Measurements from ENCODE around the gene GDF15. TPM values are rescaled to one million over a fixed set of nuclear protein-coding genes. Genes with fewer than 3 reads are reported as not detected.

GDF15 gene
- polyA plus RNA-seq, 1 donor from 2014 or later: not detected

DNA sequence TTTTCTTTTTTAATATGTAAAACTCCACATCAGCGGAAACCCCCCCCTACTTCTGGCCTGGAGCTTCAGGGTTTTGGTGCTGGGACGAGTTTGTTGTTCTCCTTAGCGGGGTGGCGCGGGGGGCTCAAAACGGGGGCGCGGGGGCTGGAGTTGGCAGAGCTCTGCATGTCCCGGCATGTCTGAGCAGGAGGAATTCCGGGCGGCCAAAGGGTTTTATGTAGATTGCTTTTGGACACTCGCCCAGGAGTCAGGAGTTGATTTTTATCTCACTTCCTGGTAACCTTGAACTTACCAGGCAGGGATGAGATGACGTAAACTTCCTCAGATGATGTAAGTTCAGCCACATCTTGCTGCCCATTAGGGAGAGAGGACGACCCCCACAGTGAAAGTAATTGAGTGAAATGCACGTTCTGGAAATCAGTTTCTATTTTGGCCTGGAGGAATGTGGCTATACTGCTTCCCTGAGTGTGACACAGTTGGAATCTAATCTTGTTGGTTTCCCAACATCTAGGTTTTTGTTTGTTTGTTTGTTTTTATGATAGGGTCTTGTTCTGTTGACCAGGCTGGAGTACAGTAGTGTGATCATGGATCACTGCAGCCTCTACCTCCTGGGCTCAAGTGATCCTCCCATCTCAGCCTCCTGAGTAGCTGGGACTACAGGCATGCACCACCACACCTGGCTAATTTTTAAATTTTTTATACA, 21.0 kb upstream of the GDF15 start:
- H4K20me1 ChIP-seq (ENCODE audit: insufficient read depth): no peaks in the 10 kb centered on the region
- no peak overlapping the region for H2AFZ ChIP-seq (ENCODE audit: low read depth, low read length)
- no peaks in the 10 kb centered on the region for H3K27me3 ChIP-seq (ENCODE audit: insufficient read depth, low read depth, low read length)
- no peaks in the 10 kb centered on the region for H3K9me3 ChIP-seq (ENCODE audit: low read length)
- H3K27ac ChIP-seq (ENCODE audit: low read length): no peak overlapping the region
- H3K79me2 ChIP-seq (replicated peaks; ENCODE audit: insufficient read depth, low read length): no peaks in the 10 kb centered on the region
- no peaks in the 10 kb centered on the region for H3F3A ChIP-seq (ENCODE audit: insufficient read depth, low read length, poor library complexity, severe bottlenecking)
- H3K9me2 ChIP-seq (ENCODE audit: insufficient read depth, low read length): no peaks in the 10 kb centered on the region
- H3K4me3 ChIP-seq (ENCODE audit: low read length): no peak overlapping the region
- no peaks in the 10 kb centered on the region for H3K36me3 ChIP-seq (ENCODE audit: insufficient read depth, low read length)
- H3K4me2 ChIP-seq (ENCODE audit: low read length): no peak overlapping the region
- H3K9ac ChIP-seq (ENCODE audit: low read length): no peak overlapping the region
- TF ChIP-seq, protein P1, sequence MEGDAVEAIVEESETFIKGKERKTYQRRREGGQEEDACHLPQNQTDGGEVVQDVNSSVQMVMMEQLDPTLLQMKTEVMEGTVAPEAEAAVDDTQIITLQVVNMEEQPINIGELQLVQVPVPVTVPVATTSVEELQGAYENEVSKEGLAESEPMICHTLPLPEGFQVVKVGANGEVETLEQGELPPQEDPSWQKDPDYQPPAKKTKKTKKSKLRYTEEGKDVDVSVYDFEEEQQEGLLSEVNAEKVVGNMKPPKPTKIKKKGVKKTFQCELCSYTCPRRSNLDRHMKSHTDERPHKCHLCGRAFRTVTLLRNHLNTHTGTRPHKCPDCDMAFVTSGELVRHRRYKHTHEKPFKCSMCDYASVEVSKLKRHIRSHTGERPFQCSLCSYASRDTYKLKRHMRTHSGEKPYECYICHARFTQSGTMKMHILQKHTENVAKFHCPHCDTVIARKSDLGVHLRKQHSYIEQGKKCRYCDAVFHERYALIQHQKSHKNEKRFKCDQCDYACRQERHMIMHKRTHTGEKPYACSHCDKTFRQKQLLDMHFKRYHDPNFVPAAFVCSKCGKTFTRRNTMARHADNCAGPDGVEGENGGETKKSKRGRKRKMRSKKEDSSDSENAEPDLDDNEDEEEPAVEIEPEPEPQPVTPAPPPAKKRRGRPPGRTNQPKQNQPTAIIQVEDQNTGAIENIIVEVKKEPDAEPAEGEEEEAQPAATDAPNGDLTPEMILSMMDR (IDR thresholded peaks at IDR 0.05; ENCODE audit: poor library complexity, severe bottlenecking): no peak
- TF ChIP-seq MXI1 (conservative IDR thresholded peaks at IDR 0.05; ENCODE audit: poor library complexity, severe bottlenecking) (no peak), SMC3 (conservative IDR thresholded peaks at IDR 0.05; ENCODE audit: poor library complexity) (no peak), TAF1 (IDR thresholded peaks at IDR 0.05; ENCODE audit: low read depth) (no peak), EP300 (conservative IDR thresholded peaks at IDR 0.05; ENCODE audit: poor library complexity, severe bottlenecking) (no peak), RAD21 (conservative IDR thresholded peaks at IDR 0.05) (no peak), EZH2 (IDR thresholded peaks at IDR 0.05; ENCODE audit: borderline replicate concordance, insufficient read depth, low read length, poor library complexity, severe bottlenecking) (no peak), POLR2AphosphoS5 (IDR thresholded peaks at IDR 0.05) (no peak)
- TF ChIP-seq, protein P2, sequence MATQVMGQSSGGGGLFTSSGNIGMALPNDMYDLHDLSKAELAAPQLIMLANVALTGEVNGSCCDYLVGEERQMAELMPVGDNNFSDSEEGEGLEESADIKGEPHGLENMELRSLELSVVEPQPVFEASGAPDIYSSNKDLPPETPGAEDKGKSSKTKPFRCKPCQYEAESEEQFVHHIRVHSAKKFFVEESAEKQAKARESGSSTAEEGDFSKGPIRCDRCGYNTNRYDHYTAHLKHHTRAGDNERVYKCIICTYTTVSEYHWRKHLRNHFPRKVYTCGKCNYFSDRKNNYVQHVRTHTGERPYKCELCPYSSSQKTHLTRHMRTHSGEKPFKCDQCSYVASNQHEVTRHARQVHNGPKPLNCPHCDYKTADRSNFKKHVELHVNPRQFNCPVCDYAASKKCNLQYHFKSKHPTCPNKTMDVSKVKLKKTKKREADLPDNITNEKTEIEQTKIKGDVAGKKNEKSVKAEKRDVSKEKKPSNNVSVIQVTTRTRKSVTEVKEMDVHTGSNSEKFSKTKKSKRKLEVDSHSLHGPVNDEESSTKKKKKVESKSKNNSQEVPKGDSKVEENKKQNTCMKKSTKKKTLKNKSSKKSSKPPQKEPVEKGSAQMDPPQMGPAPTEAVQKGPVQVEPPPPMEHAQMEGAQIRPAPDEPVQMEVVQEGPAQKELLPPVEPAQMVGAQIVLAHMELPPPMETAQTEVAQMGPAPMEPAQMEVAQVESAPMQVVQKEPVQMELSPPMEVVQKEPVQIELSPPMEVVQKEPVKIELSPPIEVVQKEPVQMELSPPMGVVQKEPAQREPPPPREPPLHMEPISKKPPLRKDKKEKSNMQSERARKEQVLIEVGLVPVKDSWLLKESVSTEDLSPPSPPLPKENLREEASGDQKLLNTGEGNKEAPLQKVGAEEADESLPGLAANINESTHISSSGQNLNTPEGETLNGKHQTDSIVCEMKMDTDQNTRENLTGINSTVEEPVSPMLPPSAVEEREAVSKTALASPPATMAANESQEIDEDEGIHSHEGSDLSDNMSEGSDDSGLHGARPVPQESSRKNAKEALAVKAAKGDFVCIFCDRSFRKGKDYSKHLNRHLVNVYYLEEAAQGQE (IDR thresholded peaks at IDR 0.05; ENCODE audit: borderline replicate concordance): no peak

DNA sequence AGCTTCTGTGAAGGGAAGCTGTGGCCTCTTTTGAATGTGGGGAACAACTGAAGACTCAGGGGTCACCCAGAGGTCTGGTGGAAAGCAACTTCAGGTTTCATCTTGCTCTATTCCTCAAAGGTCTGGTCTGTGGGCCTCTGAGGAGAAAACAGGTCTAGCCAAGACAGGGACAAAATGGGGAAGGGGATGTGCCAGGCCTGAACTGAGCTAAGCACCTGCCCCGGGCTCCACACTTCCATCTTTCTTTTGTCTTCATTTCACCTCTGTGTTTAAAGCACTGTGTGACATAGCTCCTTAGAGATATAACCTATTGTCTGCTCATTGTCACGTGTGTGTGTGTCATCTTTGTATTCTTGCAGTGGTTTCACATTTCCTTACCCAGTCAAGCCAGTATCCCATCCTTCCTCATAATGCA, 19.9 kb upstream of the GDF15 start:
- Histone ChIP-seq H4K20me1 (ENCODE audit: insufficient read depth) (no peaks in the 10 kb centered on the region), H2AFZ (ENCODE audit: low read depth, low read length) (no peak overlapping the region), H3K4me2 (ENCODE audit: low read length) (no peak overlapping the region), H3K27ac (ENCODE audit: low read length) (no peak overlapping the region), H3K79me2 (replicated peaks; ENCODE audit: insufficient read depth, low read length) (no peaks in the 10 kb centered on the region), H3K4me3 (ENCODE audit: low read length) (no peak overlapping the region), H3K36me3 (ENCODE audit: insufficient read depth, low read length) (no peaks in the 10 kb centered on the region), H3F3A (ENCODE audit: insufficient read depth, low read length, poor library complexity, severe bottlenecking) (no peaks in the 10 kb centered on the region), H3K27me3 (ENCODE audit: insufficient read depth, low read depth, low read length) (no peaks in the 10 kb centered on the region), H3K9me2 (ENCODE audit: insufficient read depth, low read length) (no peaks in the 10 kb centered on the region), H3K9ac (ENCODE audit: low read length) (no peak overlapping the region), H3K9me3 (ENCODE audit: low read length) (no peaks in the 10 kb centered on the region)
- TF ChIP-seq SMC3 (conservative IDR thresholded peaks at IDR 0.05; ENCODE audit: poor library complexity) (no peak), EP300 (conservative IDR thresholded peaks at IDR 0.05; ENCODE audit: poor library complexity, severe bottlenecking) (no peak), MXI1 (conservative IDR thresholded peaks at IDR 0.05; ENCODE audit: poor library complexity, severe bottlenecking) (no peak)
- TF ChIP-seq, protein P1 (IDR thresholded peaks at IDR 0.05; ENCODE audit: poor library complexity, severe bottlenecking): no peak
- TF ChIP-seq, protein P2 (IDR thresholded peaks at IDR 0.05; ENCODE audit: borderline replicate concordance): no peak
